Neural progenitor cell (in vitro differentiated cells): ENCODE data around the gene TFCP2L1.

Experiments used
- CTCF ChIP-seq: fragments of 200-600 bp; sonication (generic); IDR thresholded peaks from 2 replicates; pipeline ENCODE4 v1.5.1; 2017; ENCODE audit warnings: antibody characterized with exemption, mild to moderate bottlenecking
- EZH2 ChIP-seq: fragments of 200-600 bp; sonication (generic); IDR thresholded peaks from 2 replicates; pipeline ENCODE4 v1.6.1; 2017; ENCODE audit warnings: antibody characterized with exemption, mild to moderate bottlenecking, moderate library complexity
- EZH2phosphoT487 ChIP-seq: fragments of 200-600 bp; sonication (generic); IDR thresholded peaks from 2 replicates; pipeline ENCODE4 v1.6.1; 2017; ENCODE audit warnings: antibody characterized with exemption

- TF ChIP-seq EZH2: no peak
- no peak for TF ChIP-seq CTCF
- no peak for TF ChIP-seq EZH2phosphoT487
Measured at GRCh38 chr2:121253674-121254240, 31.2 kb downstream of the TFCP2L1 start.
